HG02610 (cell line): Measurements from ENCODE around the gene PLCH2.
"Not testable (repeated sequence)": the region's sequence is repeated elsewhere in the genome, so short reads cannot be mapped to it uniquely, and the experiment has no call there.

ENCODE experiments used
- ATAC-seq: cut with Tn5 transposase; IDR thresholded peaks from one replicate; pipeline ENCODE4 v1.9.1; 2021; ENCODE audit warnings: mild to moderate bottlenecking, moderate library complexity; ENCODE audit not compliant: unreplicated experiment

PLCH2 gene

DNA sequence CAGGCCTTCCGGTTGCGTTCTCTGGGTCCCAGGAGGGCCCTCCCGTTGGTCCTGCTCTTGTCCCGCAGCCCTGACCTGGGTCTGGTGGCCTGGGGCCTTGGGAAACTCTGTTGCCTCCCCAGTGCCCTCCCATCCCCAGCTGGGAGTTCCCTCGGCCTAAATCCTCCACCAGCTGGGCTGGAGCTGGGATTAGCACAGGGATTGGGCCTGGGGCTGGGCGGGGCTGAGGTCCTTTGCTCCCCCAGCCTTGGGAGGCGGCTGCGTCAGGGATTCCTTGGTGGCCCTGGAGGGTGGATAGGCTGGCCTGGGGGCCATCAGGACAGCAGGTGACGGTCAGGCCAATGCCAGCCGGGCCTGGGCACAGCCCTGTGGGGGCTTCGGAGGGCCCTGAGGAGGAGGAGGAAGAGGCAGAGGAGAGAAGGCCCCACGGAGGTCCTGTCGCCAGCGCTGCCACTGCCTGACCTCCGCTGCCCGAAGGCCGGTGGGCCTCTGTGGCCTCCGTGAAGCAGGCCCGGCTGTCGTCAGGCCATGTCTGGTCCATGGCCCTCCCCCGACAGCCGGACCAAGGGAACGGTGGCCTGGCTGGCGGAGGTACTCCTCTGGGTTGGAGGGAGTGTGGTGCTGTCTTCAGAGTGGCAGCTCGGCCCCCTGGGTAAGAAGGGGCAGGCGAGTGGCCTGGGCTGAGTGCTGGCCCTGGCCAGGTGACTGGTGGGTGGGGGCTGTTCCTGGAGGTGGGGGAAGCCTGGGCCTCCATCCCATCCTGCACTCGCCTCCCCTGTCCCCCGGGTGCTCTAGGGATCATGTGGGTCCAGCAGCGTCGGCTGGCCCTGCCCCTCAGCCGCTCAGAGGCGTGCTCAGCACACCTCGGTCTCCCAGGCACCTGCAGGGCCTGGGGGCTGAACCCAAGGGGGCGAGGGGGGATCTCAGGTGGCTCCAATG is at the start of gene PLCH2:
Gene PLCH2, plus strand, starts transcription at position 229 of the 939 bp plus-strand sequence. Its CDS starts 300 bp downstream, at position 529.
- no peak for ATAC-seq

GRCh38 chr1:2426540-2426939 is 49.5 kb upstream of the PLCH2 start:
- no peak for ATAC-seq

GRCh38 chr1:2427051-2427450 is 49.0 kb upstream of the PLCH2 start:
- no peak for ATAC-seq

DNA sequence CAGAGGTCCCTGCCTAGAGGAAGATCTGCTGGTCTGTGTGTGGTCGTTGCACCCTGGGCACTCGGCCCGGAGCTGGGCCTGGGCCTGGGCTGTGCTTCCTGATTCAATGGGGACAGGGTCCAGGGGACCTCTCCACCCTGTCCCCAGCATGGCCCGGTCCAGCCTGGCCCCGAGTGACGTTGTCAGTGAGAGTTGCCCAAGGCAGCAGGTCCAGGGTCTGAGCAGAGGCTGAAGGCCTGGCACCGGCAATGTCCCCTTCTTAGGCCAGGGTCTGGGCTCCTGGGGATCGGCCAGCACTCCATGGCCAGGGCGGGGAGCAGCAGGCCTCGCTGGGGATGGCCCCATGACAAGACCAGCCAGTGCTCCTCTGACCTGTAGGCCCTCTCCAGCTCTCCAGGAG is 48.1 kb upstream of the PLCH2 start:
- no peak for ATAC-seq

DNA sequence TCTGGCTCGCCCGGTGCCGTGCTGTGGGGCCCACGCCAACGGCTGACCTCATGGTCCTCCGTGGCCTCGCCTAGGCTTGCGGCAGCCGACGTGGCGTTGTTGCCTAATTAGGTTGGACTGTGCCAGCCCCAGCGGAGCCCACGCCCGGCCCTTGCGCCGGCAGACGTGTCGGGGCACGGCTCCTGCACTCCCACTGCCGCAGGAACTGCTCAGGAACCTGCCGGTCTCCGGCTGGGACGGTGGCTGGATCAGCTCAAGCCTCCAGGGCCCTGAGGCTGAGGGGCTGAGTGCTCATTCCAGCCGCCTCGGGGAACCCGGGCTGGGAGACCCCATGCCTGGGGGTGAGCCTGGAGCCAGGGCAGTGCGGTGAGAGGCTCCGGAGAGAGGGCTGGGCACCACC is 47.6 kb upstream of the PLCH2 start:
- ATAC-seq: no peak

GRCh38 chr1:2429780-2430591 is 46.1 kb upstream of the PLCH2 start:
- no peak for ATAC-seq

DNA sequence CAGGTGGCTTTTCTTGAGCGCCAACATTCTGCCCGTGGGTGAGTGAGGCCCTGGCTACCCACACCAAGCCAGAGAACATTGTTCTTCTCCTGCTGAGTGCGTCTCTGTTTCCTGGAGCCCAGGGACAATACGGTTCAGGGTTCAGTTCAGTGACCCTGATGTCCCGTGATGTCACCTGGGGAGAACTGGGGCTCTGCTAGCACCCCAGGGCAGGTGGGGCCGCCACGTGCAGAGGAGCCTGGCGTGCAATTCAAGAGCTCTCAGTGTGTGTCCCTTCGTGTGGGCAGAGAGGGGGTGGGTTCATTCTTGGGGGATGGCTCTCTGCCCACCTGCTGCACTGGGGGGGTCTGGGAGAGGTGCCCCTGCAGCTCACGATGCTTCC is 45.5 kb upstream of the PLCH2 start:
- ATAC-seq: no peak

GRCh38 chr1:2431103-2431502 is 45.0 kb upstream of the PLCH2 start:
- ATAC-seq: no peak

GRCh38 chr1:2431518-2431917 is 44.6 kb upstream of the PLCH2 start:
- ATAC-seq: no peak

DNA sequence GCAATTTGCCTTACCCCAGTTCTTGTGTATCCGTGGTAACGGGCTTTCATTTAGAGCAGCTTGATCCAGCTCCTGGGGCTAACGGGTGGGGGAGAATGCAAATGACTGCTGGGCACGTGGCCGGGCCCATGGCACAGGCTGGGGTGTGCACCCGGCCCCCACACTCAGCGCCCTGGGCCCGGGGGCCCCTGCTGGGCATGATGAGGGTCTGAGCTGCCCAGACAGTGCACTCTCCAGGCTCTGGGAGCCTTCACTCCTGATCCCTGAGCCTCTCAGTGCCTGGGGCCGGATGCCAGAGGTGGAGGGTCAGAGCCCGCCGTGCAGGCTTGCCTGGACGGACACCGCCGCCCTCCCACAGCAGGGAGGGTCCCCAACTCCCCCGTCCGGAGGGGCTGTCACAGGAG is 43.6 kb upstream of the PLCH2 start:
- no peak for ATAC-seq

DNA sequence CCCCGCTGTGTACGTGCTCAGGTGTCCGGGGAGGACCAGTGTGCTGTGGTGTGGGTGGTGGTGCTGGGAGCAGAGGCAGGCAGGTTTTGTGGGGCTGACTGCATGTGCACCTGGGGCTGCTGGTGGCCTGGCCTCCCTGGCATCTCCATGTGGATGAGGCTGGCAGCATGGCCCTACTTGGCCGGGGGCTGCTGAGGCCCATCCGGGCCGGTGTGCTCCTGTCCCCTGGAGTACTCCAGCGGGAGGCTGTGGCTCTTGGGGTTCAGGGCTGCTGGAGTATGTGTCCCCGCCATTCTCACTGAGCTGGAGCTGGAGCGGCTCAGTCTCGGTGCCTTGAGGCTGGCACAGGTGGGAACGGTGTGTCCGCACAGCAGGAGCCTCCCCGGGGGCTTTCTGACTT is 42.9 kb upstream of the PLCH2 start:
- no peak for ATAC-seq

DNA sequence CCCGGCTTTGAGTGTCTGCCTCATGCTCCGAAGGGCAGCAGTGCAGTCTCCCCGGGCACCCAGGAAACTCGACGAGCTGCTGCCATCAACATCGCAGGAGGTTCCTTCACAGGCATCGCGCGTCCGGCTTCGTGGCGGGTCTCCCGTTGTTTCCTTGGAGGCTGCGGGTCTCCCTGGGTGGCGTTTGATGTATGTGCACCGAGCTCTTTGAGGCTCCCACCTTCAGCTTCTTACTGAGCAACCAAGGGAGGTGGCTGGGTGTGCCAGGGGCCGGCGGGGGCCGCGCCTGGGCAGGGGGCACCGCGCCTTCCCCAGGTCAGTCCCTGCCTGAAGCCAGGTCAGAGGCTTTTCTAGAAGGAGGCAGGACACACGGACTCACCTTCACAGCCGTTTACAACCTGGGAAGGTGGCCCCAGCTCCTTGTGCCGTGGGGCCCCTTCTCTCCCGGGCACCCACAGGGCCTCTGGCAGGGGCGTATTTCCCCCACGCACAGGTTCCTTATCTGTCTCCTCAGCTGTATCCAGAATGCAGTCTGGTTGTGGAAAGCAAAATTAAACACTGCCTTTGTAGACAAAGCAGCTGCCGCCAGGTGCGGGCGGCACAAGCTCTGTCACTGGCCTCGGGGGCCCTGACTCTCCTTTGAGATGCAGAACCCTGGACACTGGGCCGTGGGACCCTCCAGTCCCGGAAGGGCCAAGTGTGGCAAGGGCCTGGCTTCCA is 42.0 kb upstream of the PLCH2 start:
- ATAC-seq: no peak

DNA sequence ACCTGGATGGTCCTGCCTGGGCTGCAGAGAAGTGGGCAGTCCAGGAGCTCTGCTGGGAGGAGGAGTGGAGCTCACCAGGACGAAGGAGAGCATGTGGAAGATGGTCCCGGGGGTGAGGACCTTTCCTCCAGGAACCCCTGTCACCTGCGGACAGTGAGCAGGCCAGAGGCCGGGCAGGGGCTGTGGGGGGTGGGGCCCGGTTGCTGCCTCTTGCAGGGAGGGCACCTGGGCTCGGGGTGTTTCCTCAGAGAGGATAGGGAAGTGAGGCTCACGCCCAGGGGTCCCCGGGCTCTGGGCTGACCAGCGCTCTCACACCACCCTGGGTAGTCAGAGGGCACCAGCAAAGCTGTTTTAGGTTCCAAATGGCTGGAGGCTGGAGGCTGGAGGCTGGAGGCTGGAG is 41.0 kb upstream of the PLCH2 start:
- no peak for ATAC-seq

GRCh38 chr1:2435746-2436355 is 40.2 kb upstream of the PLCH2 start:
- ATAC-seq: no peak

- no peak for ATAC-seq
Measured at GRCh38 chr1:2436876-2437275, 39.2 kb upstream of the PLCH2 start.

GRCh38 chr1:2437617-2438016 is 38.5 kb upstream of the PLCH2 start:
- no peak for ATAC-seq

DNA sequence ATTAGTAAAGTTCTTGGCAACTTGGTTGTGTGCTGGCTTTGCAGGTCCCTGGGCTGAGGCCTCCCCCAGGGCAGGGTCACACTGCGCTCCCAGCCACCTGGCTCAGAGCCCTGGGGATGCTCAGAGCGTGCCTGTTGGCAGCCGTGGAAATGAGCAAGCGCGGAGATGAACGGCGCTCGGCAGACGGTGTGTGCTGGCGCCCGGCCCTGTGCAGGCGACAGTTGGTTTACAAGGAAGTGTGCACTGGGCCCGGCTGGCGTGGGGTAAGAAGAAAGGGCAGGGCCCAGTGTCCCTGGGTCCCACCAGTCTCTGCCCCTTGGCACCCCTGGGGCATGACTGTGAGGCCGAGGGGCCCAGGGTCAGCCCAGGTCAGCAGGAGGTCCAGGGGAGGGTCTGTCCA is 38.1 kb upstream of the PLCH2 start:
- no peak for ATAC-seq

- ATAC-seq: no peak
Measured at GRCh38 chr1:2438641-2439040, 37.4 kb upstream of the PLCH2 start.

- ATAC-seq: no peak
Measured at GRCh38 chr1:2439369-2439768, 36.7 kb upstream of the PLCH2 start.

GRCh38 chr1:2440346-2440745 is 35.7 kb upstream of the PLCH2 start:
- ATAC-seq: not testable (repeated sequence)

DNA sequence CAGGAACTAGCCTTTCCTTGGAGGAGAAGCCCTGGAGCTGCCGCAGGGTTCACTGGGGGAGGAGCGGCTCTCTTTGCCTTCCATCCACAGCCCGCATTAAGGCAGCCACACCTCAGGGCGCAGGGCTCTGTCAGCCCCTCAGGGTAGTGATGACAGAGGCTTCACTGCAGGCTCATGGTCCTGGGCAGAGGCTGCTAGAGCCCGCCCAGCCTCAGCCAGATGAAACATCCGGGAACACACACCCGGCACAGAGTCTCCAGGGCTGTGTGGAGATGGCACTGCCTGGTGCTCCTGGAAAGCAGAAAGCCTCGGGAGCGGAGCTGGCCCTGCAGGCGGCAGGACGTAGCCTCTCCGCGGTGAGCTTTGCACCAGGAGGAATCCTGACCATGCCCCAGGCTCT is 34.3 kb upstream of the PLCH2 start:
- ATAC-seq: no peak
